ENCODE measurements around the gene ULK4.

ULK4 gene

GRCh38 chr3:41627477-41628087 is 334.3 kb downstream of the ULK4 start:
- DNase-seq, result no peak

- no peak for DNase-seq
These were observed 349.1 kb downstream of the ULK4 start for GRCh38 chr3:41612853-41613252.

- no peak for DNase-seq
These were observed 350.9 kb downstream of the ULK4 start for GRCh38 chr3:41611008-41611407.

GRCh38 chr3:41608347-41608746 is 353.6 kb downstream of the ULK4 start:
- DNase-seq, result no peak

GRCh38 chr3:41603807-41604206 is 358.1 kb downstream of the ULK4 start:
- no peak for DNase-seq

GRCh38 chr3:41602121-41602520 is 359.8 kb downstream of the ULK4 start:
- no peak for DNase-seq

- no peak for DNase-seq
These were observed 360.4 kb downstream of the ULK4 start for GRCh38 chr3:41601404-41601987.

- DNase-seq, result no peak
These were observed 361.3 kb downstream of the ULK4 start for GRCh38 chr3:41600616-41601015.

GRCh38 chr3:41599127-41599484 is 362.8 kb downstream of the ULK4 start:
- no peak for DNase-seq

- DNase-seq, result no peak
These were observed 363.3 kb downstream of the ULK4 start for GRCh38 chr3:41598402-41599126.

- no peak for DNase-seq
These were observed 368.1 kb downstream of the ULK4 start for GRCh38 chr3:41593774-41594173.

- no peak for DNase-seq
These were observed 369.0 kb downstream of the ULK4 start for GRCh38 chr3:41592753-41593510.

GRCh38 chr3:41583014-41583413 is 378.9 kb downstream of the ULK4 start:
- no peak for DNase-seq

- DNase-seq, result no peak
These were observed 380.2 kb downstream of the ULK4 start for GRCh38 chr3:41581700-41582099.

GRCh38 chr3:41580274-41580959 is 381.5 kb downstream of the ULK4 start:
- no peak for DNase-seq

GRCh38 chr3:41579861-41580260 is 382.0 kb downstream of the ULK4 start:
- no peak for DNase-seq

GRCh38 chr3:41578798-41579197 is 383.1 kb downstream of the ULK4 start:
- no peak for DNase-seq

- DNase-seq, result no peak
These were observed 386.2 kb downstream of the ULK4 start for GRCh38 chr3:41575724-41576123.

GRCh38 chr3:41574900-41575299 is 387.0 kb downstream of the ULK4 start:
- no peak for DNase-seq

- DNase-seq, result no peak
These were observed 388.3 kb downstream of the ULK4 start for GRCh38 chr3:41573591-41573990.

- no peak for DNase-seq
These were observed 389.8 kb downstream of the ULK4 start for GRCh38 chr3:41572092-41572491.

- DNase-seq, result no peak
These were observed 392.1 kb downstream of the ULK4 start for GRCh38 chr3:41569632-41570305.
